HG03432 (cell line): ENCODE data around the gene MRPL17.

Experiments
- ATAC-seq: cut with Tn5 transposase; IDR thresholded peaks from one replicate; pipeline ENCODE4 v1.9.1; 2021; ENCODE audit warnings: mild to moderate bottlenecking, moderate library complexity; ENCODE audit not compliant: unreplicated experiment

Gene MRPL17

DNA sequence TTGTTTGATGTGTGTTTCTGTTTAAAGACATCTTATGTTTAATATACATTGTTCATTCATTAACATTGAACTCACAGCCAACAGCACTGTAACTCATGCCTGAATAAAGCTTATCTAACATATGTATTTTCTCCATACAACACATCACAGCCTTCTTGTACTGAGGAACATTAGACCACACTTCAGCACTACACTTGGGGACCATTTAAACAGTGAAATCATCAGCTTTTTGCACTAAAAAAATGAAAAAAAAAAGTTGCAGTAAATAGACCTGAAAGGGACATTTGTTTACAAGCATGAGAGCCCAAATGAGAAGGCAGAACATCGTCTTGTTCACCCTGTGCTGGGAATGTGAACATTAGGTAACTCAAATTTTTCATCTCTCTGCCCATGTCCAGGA, 48.6 kb downstream of the MRPL17 start:
- no peak for ATAC-seq

DNA sequence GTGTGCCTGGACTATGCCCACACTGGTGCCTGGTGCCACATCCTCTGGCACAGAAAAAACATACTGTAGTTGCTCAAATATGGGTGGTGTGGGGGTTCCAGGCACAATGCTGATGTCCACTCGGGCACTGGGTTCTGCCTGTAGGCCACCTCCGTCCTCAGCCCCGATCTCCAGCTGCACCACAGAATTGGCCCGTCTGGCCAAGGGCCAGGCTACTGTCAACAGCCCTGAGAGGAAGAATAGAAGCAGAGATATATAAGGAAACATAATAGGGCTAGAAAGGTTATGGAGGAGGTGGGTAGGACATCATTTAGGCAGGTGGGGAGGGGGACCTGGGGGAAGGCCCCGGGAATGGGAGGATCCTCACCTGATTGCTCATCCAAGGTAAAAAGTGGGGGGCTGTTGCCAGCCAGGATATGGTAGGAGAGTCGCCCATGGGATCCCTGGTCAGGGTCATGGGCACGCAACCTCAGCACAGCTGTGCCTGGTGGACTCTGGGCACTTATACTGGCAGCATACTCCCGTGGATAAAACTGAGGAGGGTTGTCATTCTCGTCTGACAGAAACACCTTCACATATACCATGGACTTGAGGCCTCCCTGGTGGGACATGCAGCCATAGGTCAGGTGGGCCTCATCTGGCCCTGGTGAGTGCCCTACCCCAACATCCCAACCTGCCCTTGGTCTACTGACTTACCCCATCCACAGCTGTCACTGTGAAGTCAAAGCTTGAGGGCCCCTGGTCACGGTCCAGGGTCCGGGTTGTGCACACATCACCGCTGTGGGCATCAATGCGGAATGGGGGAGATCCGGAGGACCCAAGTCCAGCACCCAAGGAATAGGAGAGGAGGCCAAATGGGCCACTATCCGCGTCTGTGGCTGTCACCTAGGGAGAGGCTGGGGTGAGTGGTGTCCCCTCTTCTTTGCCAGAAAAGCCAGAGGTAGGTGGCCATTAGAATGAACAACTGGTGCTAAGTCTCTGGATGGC, 49.4 kb downstream of the MRPL17 start:
- ATAC-seq = no peak

DNA sequence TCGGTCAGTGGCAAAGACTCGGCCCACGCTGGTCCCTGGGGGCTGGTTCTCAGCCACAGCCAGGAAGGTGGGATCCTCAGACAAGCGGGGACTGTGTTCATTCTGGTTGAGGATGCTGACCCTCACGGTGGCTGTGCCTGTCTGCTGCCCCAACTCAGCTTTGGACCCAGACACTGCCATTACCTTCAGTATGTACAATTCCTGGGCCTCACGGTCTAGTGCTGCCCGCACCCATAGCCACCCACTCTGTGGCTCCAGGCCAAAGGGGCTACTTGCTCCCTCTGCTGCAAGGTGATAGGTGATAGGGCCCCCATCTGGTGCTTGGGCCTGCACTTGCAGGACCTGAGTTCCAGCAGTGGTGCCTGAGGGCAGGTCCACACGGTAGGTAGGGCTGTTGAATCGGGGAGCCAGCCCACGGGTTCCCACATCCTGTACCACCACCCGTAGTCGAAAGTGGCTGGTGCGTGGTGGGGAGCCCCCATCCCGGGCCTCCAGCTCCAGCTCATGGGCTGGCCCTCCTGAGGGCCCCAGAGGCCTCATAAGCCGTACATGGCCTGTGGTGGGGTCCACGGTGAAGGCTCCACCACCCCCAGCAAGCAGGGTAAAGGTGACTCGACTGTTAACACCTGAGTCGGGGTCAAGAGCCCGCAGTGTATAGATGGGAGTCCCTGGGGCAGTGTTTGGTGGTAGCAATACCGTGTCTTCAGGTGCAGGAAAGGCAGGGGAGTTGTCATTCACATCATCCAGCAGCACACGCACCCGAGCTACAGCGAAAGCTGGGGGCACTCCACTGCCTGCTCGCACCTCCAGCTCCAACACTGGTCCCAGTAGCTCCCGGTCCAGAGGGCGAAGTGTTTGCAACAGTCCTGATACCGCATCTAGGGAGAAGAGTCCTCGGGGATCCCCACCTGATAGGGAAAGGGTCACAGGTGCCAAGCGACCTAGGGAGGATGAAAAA, 50.7 kb downstream of the MRPL17 start:
- ATAC-seq = no peak

DNA sequence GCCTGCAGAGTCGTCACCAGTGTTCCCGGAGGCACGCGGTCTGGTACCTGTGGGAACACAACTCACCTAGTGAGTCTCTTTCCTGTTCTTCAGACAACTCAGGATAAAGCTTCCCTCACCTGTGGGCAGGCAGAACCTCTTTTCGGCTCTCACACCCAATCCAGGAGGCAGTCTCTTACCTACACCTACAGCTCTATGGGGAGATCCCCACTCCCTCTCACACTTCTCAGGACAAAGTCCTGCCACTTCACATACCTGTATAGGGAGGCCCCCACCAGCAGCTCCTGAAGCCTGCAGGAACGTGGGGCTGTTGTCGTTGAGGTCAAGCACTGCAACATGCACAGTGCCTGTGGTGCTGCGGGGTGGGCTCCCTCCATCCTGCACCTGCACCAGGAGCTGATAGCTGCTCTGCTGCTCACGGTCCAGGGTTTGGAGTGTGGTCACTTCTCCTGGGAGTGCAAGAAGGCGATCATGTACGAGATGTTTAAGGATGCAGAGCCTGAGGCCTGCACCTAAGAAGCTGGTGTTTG, 51.7 kb downstream of the MRPL17 start:
- ATAC-seq = no peak

DNA sequence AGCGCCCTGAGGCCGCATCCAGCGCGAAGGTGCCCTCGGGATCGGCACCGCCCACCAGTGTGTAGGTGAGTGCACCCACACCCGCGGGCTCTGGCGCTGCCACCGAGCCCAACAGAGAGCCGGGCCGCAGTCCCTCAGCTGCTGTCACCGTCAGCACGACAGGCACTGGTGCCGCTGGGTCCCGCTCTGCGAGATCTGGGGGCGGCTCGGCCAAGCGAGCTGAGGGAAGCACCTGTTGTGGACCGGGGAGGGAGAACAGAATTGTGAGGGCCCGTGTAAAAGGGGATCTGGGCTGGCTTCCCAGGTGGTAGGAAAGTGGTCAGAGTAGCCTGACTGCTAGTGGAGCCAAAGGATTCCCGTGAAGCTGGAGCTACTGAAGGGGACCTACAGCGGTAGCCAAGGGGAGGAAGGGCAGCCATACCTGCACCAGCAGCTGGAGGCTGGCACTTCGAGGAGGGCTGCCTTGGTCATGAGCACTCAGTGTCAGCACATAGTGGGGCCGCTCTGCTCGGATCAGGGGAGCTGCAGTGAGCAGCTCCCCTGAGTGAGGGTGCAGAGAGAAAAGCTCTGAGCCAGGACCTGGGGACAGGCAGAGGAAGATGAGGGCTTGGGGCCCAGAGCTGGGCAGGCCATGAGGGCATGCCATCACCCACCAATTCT, 52.4 kb downstream of the MRPL17 start:
- ATAC-seq = no peak
